ENCODE measurements around the gene ENPEP. TPM values are rescaled to one million over a fixed set of nuclear protein-coding genes. Genes with fewer than 3 reads are reported as not detected.
A peak's percentile ranks its signal among the peaks of the same experiment; 100 is the strongest.

The ENPEP gene
- total RNA-seq, 1 donor from 2014 or later, result not detected

- FAIRE-seq, result no peak
- TF ChIP-seq, protein P1, sequence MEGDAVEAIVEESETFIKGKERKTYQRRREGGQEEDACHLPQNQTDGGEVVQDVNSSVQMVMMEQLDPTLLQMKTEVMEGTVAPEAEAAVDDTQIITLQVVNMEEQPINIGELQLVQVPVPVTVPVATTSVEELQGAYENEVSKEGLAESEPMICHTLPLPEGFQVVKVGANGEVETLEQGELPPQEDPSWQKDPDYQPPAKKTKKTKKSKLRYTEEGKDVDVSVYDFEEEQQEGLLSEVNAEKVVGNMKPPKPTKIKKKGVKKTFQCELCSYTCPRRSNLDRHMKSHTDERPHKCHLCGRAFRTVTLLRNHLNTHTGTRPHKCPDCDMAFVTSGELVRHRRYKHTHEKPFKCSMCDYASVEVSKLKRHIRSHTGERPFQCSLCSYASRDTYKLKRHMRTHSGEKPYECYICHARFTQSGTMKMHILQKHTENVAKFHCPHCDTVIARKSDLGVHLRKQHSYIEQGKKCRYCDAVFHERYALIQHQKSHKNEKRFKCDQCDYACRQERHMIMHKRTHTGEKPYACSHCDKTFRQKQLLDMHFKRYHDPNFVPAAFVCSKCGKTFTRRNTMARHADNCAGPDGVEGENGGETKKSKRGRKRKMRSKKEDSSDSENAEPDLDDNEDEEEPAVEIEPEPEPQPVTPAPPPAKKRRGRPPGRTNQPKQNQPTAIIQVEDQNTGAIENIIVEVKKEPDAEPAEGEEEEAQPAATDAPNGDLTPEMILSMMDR (IDR thresholded peaks at IDR 0.05; ENCODE audit: insufficient read depth, low read length, severe bottlenecking), result no peak
- DNase-seq (ENCODE audit: low read depth), result no peak
Measured at GRCh38 chr4:110501826-110502225, 25.9 kb downstream of the ENPEP start.

GRCh38 chr4:110503270-110504083 is 27.5 kb downstream of the ENPEP start:
- Histone ChIP-seq H3K36me3 (ENCODE audit: control insufficient read depth, insufficient read depth, low read length) (no peaks in the 10 kb centered on the region), H3K27me3 (ENCODE audit: control insufficient read depth, insufficient read depth, low read length) (no peaks in the 10 kb centered on the region), H3K4me3 (ENCODE audit: low read depth, low read length) (no peak overlapping the region)
- DNase-seq (ENCODE audit: low read depth) (no peak), FAIRE-seq (no peak)
- TF ChIP-seq, protein P1 (IDR thresholded peaks at IDR 0.05; ENCODE audit: insufficient read depth, low read length, severe bottlenecking), result no peak

More at GRCh38 chr4:110501826-110502225, 25.9 kb downstream of the ENPEP start:
- no peak overlapping the region for H3K4me3 ChIP-seq (ENCODE audit: low read depth, low read length)
- no peaks in the 10 kb centered on the region for H3K36me3 ChIP-seq (ENCODE audit: control insufficient read depth, insufficient read depth, low read length)
- H3K27me3 ChIP-seq (ENCODE audit: control insufficient read depth, insufficient read depth, low read length), result no peaks in the 10 kb centered on the region

- Histone ChIP-seq H3K36me3 (ENCODE audit: control insufficient read depth, insufficient read depth, low read length) (no peaks in the 10 kb centered on the region), H3K27me3 (ENCODE audit: control insufficient read depth, insufficient read depth, low read length) (no peaks in the 10 kb centered on the region), H3K4me3 (ENCODE audit: low read depth, low read length) (no peak overlapping the region)
- DNase-seq (ENCODE audit: low read depth) (no peak), FAIRE-seq (no peak)
- TF ChIP-seq, protein P1 (IDR thresholded peaks at IDR 0.05; ENCODE audit: insufficient read depth, low read length, severe bottlenecking), result no peak
Measured at GRCh38 chr4:110504084-110504435, 28.1 kb downstream of the ENPEP start.

DNA sequence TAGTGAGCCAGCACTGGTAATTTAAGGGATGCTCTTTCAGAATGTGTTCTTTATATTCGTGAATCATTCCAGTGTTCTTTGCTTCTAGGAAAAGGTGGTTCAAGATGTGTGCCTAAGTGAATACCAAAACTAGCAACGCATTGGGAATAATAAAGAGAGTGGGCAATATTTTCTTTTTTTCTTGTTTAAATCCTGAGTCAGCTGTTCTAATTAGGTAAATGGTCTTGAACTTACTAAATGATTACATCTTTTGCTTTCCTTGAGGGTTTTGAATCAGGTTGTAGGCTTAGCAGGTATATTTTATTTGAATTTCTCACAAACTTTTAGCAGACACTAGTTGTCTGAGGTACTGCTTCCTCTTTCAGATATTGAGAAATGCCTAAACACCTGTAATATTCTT is 29.5 kb downstream of the ENPEP start:
- Histone ChIP-seq H3K36me3 (ENCODE audit: control insufficient read depth, insufficient read depth, low read length) (no peaks in the 10 kb centered on the region), H3K4me3 (ENCODE audit: low read depth, low read length) (no peak overlapping the region), H3K27me3 (ENCODE audit: control insufficient read depth, insufficient read depth, low read length) (no peaks in the 10 kb centered on the region)
- FAIRE-seq (no peak), DNase-seq (ENCODE audit: low read depth) (no peak)
- TF ChIP-seq, protein P1 (IDR thresholded peaks at IDR 0.05; ENCODE audit: insufficient read depth, low read length, severe bottlenecking), result no peak

DNA sequence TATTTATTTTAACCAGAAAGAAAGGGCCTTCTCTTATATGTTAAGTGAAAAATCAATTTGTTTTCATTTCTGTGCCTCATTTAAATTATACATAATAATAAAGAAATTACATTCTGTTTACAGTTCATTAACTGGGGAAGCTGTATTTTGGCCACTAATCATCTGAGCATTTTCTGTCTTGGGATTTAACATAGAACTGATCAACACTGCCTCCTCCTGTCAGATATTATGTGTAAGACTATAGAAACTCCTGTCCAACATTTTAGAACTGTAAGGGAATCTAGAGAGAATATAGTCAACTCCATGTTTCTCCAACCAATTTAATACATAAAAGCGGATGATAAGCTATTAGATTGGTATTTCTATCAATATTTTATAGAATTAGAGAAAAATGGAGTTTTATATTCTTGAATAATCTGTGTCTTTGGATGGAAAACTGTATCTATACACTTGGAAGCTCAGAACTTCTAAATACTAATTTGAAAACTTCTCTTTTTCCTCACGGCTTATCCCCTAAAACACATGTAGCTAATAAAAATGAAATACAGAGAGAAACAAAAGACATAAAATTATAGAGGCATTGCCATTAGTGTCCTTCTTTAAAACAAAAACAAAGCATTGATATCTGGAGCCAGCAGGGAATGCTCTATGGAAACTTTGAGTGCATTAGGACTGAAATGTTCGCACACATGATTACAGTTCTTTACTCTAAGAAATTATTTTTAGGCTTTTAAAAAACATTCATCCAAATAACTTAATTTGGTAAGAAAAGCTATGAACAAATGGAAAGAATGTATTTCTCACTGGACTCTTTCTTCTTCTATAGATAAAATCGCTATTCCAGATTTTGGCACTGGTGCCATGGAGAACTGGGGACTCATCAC is 33.1 kb downstream of the ENPEP start:
- FAIRE-seq (no peak), DNase-seq (ENCODE audit: low read depth) (peak; percentile 40)
- Histone ChIP-seq H3K27me3 (ENCODE audit: control insufficient read depth, insufficient read depth, low read length) (no peaks in the 10 kb centered on the region), H3K4me3 (ENCODE audit: low read depth, low read length) (no peak overlapping the region), H3K36me3 (ENCODE audit: control insufficient read depth, insufficient read depth, low read length) (no peaks in the 10 kb centered on the region)
- TF ChIP-seq, protein P1 (IDR thresholded peaks at IDR 0.05; ENCODE audit: insufficient read depth, low read length, severe bottlenecking), result no peak

Measured in bronchial epithelial cell (primary cell).